Inferior parietal cortex (tissue), 1 donor: Measurements from ENCODE around the gene TNC.

Experiments used
- DNase-seq: peaks from one replicate; pipeline ENCODE4 v3.0.0-alpha.2; 2016; ENCODE audit errors: extremely low spot score

Gene TNC

GRCh38 chr9:115012486-115012885 lies 105.5 kb downstream of the TNC start:
- no peak for DNase-seq

- DNase-seq = no peak
Observed at GRCh38 chr9:115010874-115011273, 107.1 kb downstream of the TNC start.

- no peak for DNase-seq
Observed at GRCh38 chr9:115008536-115009270, 109.3 kb downstream of the TNC start.

- DNase-seq = peak; percentile 36
Observed at GRCh38 chr9:115006660-115007059, 111.3 kb downstream of the TNC start.

- no peak for DNase-seq
Observed at GRCh38 chr9:115005322-115005721, 112.6 kb downstream of the TNC start.

GRCh38 chr9:115004545-115004944 lies 113.4 kb downstream of the TNC start:
- no peak for DNase-seq

- no peak for DNase-seq
Observed at GRCh38 chr9:115002371-115003120, 115.4 kb downstream of the TNC start.

- no peak for DNase-seq
Observed at GRCh38 chr9:115000217-115000639, 117.7 kb downstream of the TNC start.

GRCh38 chr9:114998326-114998725 lies 119.6 kb downstream of the TNC start:
- DNase-seq = no peak

- DNase-seq = no peak
Observed at GRCh38 chr9:114995681-114996221, 122.2 kb downstream of the TNC start.

- DNase-seq = no peak
Observed at GRCh38 chr9:114994768-114995167, 123.2 kb downstream of the TNC start.

GRCh38 chr9:114991861-114992260 lies 126.1 kb downstream of the TNC start:
- no peak for DNase-seq

GRCh38 chr9:114990901-114991300 lies 127.1 kb downstream of the TNC start:
- DNase-seq = no peak

GRCh38 chr9:114989600-114990410 lies 128.2 kb downstream of the TNC start:
- no peak for DNase-seq

- DNase-seq = no peak
Observed at GRCh38 chr9:114988962-114989599, 128.9 kb downstream of the TNC start.

- DNase-seq = no peak
Observed at GRCh38 chr9:114987116-114987515, 130.8 kb downstream of the TNC start.

GRCh38 chr9:114985959-114986501 lies 131.9 kb downstream of the TNC start:
- no peak for DNase-seq

- no peak for DNase-seq
Observed at GRCh38 chr9:114981063-114981462, 136.9 kb downstream of the TNC start.

- no peak for DNase-seq
Observed at GRCh38 chr9:114973216-114973615, 144.7 kb downstream of the TNC start.

- DNase-seq = no peak
Observed at GRCh38 chr9:114972510-114973136, 145.3 kb downstream of the TNC start.
